IPS DF 4.7 (cell line): ENCODE data around the gene DNAJB8.

Experiments used
- DNase-seq: peaks from one replicate; pipeline ENCODE4 v3.0.0-alpha.2; 2013; ENCODE audit warnings: low spot score; ENCODE audit errors: extremely low read depth

DNAJB8 gene

GRCh38 chr3:128494367-128494650 is 27.6 kb upstream of the DNAJB8 start:
- no peak for DNase-seq

GRCh38 chr3:128493570-128494366 is 27.1 kb upstream of the DNAJB8 start:
- DNase-seq = no peak

GRCh38 chr3:128492671-128493569 is 26.2 kb upstream of the DNAJB8 start, which contains the start of gene GATA2:
Gene GATA2, minus strand, starts transcription at chr3:128493201. Its CDS starts 6,170 bp downstream, at chr3:128487031.
- DNase-seq = no peak

- DNase-seq = no peak
These were observed 25.4 kb upstream of the DNAJB8 start for GRCh38 chr3:128491941-128492670.

DNA sequence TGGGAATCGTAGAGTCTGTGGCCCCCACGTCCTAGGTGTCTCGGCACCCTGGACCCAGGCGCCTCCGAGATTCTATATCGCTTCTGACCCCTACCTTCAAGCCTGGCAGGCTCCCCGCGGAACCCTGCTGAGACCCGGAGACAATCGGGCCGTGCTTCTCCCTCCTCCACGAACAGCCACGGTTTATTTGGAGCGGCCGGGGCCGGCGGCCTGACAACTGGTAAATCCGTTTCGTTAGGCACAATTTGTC is 24.9 kb upstream of the DNAJB8 start:
- DNase-seq = no peak

- DNase-seq = no peak
These were observed 24.4 kb upstream of the DNAJB8 start for GRCh38 chr3:128490915-128491690.

- DNase-seq = no peak
These were observed 23.9 kb upstream of the DNAJB8 start for GRCh38 chr3:128490650-128490914.

- DNase-seq = no peak
These were observed 23.4 kb upstream of the DNAJB8 start for GRCh38 chr3:128489927-128490649.

DNA sequence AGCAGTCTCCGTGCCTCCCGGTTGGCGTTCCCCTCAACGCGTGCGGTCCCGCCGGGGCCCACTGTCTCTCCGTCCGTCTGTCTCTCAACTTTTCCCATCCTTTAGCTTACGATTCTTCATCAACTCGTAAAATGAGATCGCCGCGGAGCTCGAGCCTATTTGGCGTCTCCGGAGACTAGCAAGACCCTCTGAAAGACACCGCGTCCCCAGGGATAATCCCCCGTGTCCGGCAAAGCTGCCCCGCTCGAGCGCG is 22.9 kb upstream of the DNAJB8 start:
- no peak for DNase-seq

GRCh38 chr3:128488991-128489673 is 22.4 kb upstream of the DNAJB8 start:
- no peak for DNase-seq

- DNase-seq = no peak
These were observed 21.9 kb upstream of the DNAJB8 start for GRCh38 chr3:128488636-128488990.

DNA sequence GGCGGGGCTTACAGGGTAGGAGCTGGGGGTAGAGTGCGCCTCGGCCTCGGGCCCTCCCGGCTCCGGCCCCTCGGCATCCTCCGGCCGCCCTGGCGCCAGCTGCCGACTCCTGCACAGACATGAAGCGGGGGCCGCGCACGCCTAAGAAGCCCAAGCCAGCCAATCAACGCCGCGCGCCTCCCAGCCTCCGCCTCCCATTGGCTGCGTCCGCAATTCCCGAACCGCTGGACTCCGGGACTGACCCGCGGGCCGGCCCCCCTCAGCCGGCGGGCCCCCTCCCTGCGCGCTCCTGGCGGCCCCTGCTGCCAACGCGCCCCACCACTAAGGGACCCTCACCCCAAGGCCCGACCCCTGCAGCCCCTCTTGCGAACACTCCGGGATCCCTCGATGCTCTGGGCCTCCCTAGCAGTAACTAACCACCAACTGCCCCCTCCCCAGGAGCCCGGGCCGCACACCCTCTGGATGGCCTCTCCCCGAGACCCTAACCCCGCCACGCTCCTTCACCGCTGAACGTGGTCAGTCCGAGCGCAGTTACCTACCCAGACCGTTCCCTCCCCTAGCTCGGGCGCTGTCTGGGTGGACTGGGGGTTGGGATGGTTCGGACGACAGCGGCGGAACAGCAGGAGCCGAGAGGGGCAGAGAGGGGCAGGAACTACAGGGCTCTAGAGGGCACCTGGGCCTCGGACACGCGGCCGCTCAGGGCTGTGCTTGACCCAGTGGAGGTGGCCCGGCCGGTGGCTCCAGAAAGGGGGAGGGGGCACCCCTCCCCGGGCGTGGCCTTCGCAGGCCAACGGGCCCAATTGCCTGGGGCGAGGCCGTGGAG is 21.3 kb upstream of the DNAJB8 start:
- DNase-seq = no peak

GRCh38 chr3:128487538-128487812 is 20.8 kb upstream of the DNAJB8 start:
- DNase-seq = no peak

GRCh38 chr3:128486681-128487537 is 20.2 kb upstream of the DNAJB8 start:
- DNase-seq = no peak

GRCh38 chr3:128486205-128486628 is 19.5 kb upstream of the DNAJB8 start:
- no peak for DNase-seq

- no peak for DNase-seq
These were observed 18.9 kb upstream of the DNAJB8 start for GRCh38 chr3:128485282-128486204.

GRCh38 chr3:128484404-128485281 is 18.0 kb upstream of the DNAJB8 start:
- no peak for DNase-seq
